Left colon (tissue), 2 donors: ENCODE measurements around the gene CACNB3. TPM values are rescaled to one million over a fixed set of nuclear protein-coding genes. Genes with fewer than 3 reads are reported as not detected.

Experiments used
- ATAC-seq: fragments of 200-7000 bp; cut with Tn5 transposase; one replicate; pipeline ENCODE4 v1.9.1; 2020; ENCODE audit warnings: mild to moderate bottlenecking, moderate library complexity
- DNase-seq, 2 donors: peaks; one replicate each; pipeline ENCODE4 v3.0.0-alpha.2; 2020
- intact Hi-C, 2 donors: fragments of 100-400 bp; cut with DNase I in 1 of 2; cut with micrococcal nuclease in 1 of 2; formaldehyde crosslinking; loops; one replicate each; pipeline versions ENCODE4 v1.11.2 to v1.14.0; 2022; cut with DNase I, micrococcal nuclease
- total RNA-seq, 2 donors: library from RNA; stranded (reverse); fragmentation: NEBNext Ultra II Directional; extraction: Animal tissue kit (Norgen Biotek cat#: 25700); gene quantifications; one replicate each; pipeline ENCODE4 v1.2.1, GENCODE V29; 2021
- donor health status: DM: no; HTN: no; CAD: no.
- donor health status: DM: yes; HTN: yes; CAD: no.

Gene CACNB3
- total RNA-seq, 2 donors from 2014 or later: 36.0 to 47.9 TPM

GRCh38 chr12:48787791-48788523, 30.3 kb upstream of the CACNB3 start:
- DNase-seq (no peak), ATAC-seq (peak; percentile 36)
- intact Hi-C loops: no loop called here

GRCh38 chr12:48788524-48788853, 29.8 kb upstream of the CACNB3 start:
- peak; percentile 12 for ATAC-seq
- intact Hi-C loops: no loop called here

GRCh38 chr12:48788854-48789775, 29.2 kb upstream of the CACNB3 start, which contains the start of gene ADCY6:
TSS of gene ADCY6 (minus strand) at chr12:48789089. CDS start at chr12:48783434, 5,655 bp downstream.
- ATAC-seq (peak; percentile 87), DNase-seq (peak; percentile 87 to 89)
- intact Hi-C loops: no loop called here

More at GRCh38 chr12:48788524-48788853, 29.8 kb upstream of the CACNB3 start:
- DNase-seq: peak in 1 of 2 donors; percentile 31

- intact Hi-C loops: no loop called here
- no peak for ATAC-seq
- no peak for DNase-seq
These were observed 28.4 kb upstream of the CACNB3 start for GRCh38 chr12:48789858-48790326.

- no peak for ATAC-seq
- intact Hi-C loops: no loop called here
- DNase-seq: no peak
These were observed 24.6 kb upstream of the CACNB3 start for GRCh38 chr12:48793696-48794095.

GRCh38 chr12:48794870-48795269, 23.4 kb upstream of the CACNB3 start:
- ATAC-seq: peak; percentile 17

GRCh38 chr12:48795550-48796455, 22.5 kb upstream of the CACNB3 start:
- intact Hi-C loops: loop anchor here (2.0 to 5.0 kb wide), 2 partner anchors 43 to 44 kb away; no protein-coding TSS in a partner anchor
- DNase-seq (peak; percentile 78 to 82), ATAC-seq (peak; percentile 86)

More at GRCh38 chr12:48794870-48795269, 23.4 kb upstream of the CACNB3 start:
- intact Hi-C loops: loop anchor here in 1 of 2 donors (5.0 kb wide), 1 partner anchor 43 kb away; no protein-coding TSS in a partner anchor
- DNase-seq: no peak

- intact Hi-C loops: loop anchor here (2.0 to 5.0 kb wide), 2 partner anchors 44 to 45 kb away; no protein-coding TSS in a partner anchor
- ATAC-seq (no peak), DNase-seq (no peak)
These were observed 21.3 kb upstream of the CACNB3 start for GRCh38 chr12:48796976-48797375.

GRCh38 chr12:48800457-48800856, 17.8 kb upstream of the CACNB3 start:
- DNase-seq (no peak), ATAC-seq (no peak)
- intact Hi-C loops: no loop called here

- intact Hi-C loops: no loop called here
- DNase-seq (no peak), ATAC-seq (no peak)
These were observed 17.3 kb upstream of the CACNB3 start for GRCh38 chr12:48800971-48801370.

- intact Hi-C loops: no loop called here
- DNase-seq: no peak
- no peak for ATAC-seq
These were observed 14.6 kb upstream of the CACNB3 start for GRCh38 chr12:48803675-48804074.

- ATAC-seq: no peak
- intact Hi-C loops: no loop called here
- no peak for DNase-seq
These were observed 10.3 kb upstream of the CACNB3 start for GRCh38 chr12:48807981-48808380.

GRCh38 chr12:48810903-48811431, 7.3 kb upstream of the CACNB3 start:
- no peak for ATAC-seq
- no peak for DNase-seq
- intact Hi-C loops: no loop called here

- intact Hi-C loops: no loop called here
- DNase-seq (no peak), ATAC-seq (no peak)
These were observed 6.7 kb upstream of the CACNB3 start for GRCh38 chr12:48811437-48812090.

GRCh38 chr12:48812389-48812788, 5.9 kb upstream of the CACNB3 start:
- intact Hi-C loops: no loop called here
- ATAC-seq (no peak), DNase-seq (no peak)

GRCh38 chr12:48813465-48814261, 4.6 kb upstream of the CACNB3 start:
- no peak for DNase-seq
- intact Hi-C loops: no loop called here
- no peak for ATAC-seq
